Measurements from ENCODE around the gene TEKTIP1.
"Not testable (repeated sequence)": the region's sequence is repeated elsewhere in the genome, so short reads cannot be mapped to it uniquely, and the experiment has no call there.

Gene TEKTIP1

DNA sequence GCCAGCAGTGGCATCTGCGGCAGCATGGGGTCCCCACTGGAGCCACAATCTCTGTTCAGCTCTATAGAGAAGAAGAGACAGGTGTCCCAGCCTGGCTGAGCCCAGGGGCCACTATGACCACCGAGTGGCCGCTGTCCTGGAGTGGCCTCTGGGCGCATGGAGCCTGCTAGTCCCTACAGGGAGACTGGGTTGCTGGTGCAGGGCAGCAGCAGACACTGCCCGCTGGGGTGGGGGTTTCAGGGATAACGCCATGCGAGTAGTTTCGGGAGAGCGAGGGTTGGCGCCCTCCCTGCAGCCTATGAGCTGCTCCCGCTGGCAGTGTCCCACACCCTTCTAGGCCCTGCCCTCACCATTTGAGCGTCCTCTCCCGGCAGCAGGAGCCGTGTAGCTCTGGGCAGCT is 10.9 kb upstream of the TEKTIP1 start:
- Histone ChIP-seq H3K9ac (ENCODE audit: low read length) (no peak overlapping the region), H2AFZ (ENCODE audit: low read length) (no peak overlapping the region), H3K36me3 (ENCODE audit: insufficient read depth, low read length) (peaks cover 53% of the 10 kb centered on the region), H4K20me1 (ENCODE audit: insufficient read depth, low read length) (no peaks in the 10 kb centered on the region), H3K4me1 (ENCODE audit: insufficient read depth, low read length, severe bottlenecking) (no peaks in the 10 kb centered on the region), H3K9me2 (ENCODE audit: low read depth, low read length) (no peaks in the 10 kb centered on the region), H3K79me2 (ENCODE audit: insufficient read depth, low read length) (no peaks in the 10 kb centered on the region), H3K27me3 (ENCODE audit: insufficient read depth, low read length) (no peaks in the 10 kb centered on the region), H3K9me3 (ENCODE audit: low read length) (no peaks in the 10 kb centered on the region), H3K27ac (ENCODE audit: low read depth, low read length, poor library complexity, severe bottlenecking) (no peak overlapping the region), H3K4me2 (ENCODE audit: low read length) (no peak overlapping the region), H3K4me3 (ENCODE audit: low read depth, low read length, poor library complexity, severe bottlenecking) (no peak overlapping the region), H3F3A (ENCODE audit: insufficient read depth, low read length) (no peaks in the 10 kb centered on the region)
- TF ChIP-seq CTCF (IDR thresholded peaks at IDR 0.05; ENCODE audit: low read length) (no peak), EZH2 (IDR thresholded peaks at IDR 0.05; ENCODE audit: borderline replicate concordance, low read length) (no peak)

DNA sequence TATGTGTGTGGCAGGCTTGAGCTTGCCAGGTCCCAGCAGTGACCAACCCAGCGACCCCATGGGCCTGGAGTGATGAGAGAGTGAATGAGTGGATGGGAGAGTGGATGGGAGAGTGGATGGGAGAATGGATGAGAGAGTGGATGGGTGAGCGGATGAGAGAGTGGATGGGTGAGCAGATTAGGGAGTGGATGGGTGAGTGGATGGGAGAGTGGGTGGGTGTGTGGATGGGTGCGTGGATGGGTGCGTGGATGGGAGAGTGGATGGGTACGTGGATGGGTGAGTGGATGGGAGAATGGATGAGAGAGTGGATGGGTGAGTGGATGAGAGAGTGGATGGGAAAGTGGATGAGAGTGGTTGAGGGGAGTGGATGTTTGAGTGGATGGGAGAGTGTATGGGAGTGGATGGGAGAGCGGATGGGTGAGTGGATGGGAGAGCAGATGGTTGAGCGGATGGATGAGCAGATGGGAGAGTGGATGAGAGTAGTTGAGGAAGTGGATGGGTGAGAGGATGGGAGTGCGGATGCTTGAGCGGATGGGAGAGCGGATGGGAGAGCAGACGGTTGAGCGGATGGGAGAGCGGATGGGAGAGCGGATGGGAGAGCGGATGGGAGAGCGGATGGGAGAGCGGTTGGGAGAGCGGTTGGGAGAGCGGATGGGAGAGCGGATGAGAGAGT is 10.3 kb upstream of the TEKTIP1 start:
- Histone ChIP-seq H3K27ac (ENCODE audit: low read depth, low read length, poor library complexity, severe bottlenecking) (no peak overlapping the region), H3F3A (ENCODE audit: insufficient read depth, low read length) (no peaks in the 10 kb centered on the region), H3K36me3 (ENCODE audit: insufficient read depth, low read length) (peaks cover 59% of the 10 kb centered on the region), H3K9me3 (ENCODE audit: low read length) (no peaks in the 10 kb centered on the region), H3K9me2 (ENCODE audit: low read depth, low read length) (no peaks in the 10 kb centered on the region), H3K4me2 (ENCODE audit: low read length) (no peak overlapping the region), H3K4me3 (ENCODE audit: low read depth, low read length, poor library complexity, severe bottlenecking) (no peak overlapping the region), H2AFZ (ENCODE audit: low read length) (no peak overlapping the region), H3K9ac (ENCODE audit: low read length) (no peak overlapping the region), H3K79me2 (ENCODE audit: insufficient read depth, low read length) (no peaks in the 10 kb centered on the region), H3K4me1 (ENCODE audit: insufficient read depth, low read length, severe bottlenecking) (no peaks in the 10 kb centered on the region), H4K20me1 (ENCODE audit: insufficient read depth, low read length) (no peaks in the 10 kb centered on the region), H3K27me3 (ENCODE audit: insufficient read depth, low read length) (no peaks in the 10 kb centered on the region)
- TF ChIP-seq CTCF (IDR thresholded peaks at IDR 0.05; ENCODE audit: low read length) (no peak), EZH2 (IDR thresholded peaks at IDR 0.05; ENCODE audit: borderline replicate concordance, low read length) (no peak)

DNA sequence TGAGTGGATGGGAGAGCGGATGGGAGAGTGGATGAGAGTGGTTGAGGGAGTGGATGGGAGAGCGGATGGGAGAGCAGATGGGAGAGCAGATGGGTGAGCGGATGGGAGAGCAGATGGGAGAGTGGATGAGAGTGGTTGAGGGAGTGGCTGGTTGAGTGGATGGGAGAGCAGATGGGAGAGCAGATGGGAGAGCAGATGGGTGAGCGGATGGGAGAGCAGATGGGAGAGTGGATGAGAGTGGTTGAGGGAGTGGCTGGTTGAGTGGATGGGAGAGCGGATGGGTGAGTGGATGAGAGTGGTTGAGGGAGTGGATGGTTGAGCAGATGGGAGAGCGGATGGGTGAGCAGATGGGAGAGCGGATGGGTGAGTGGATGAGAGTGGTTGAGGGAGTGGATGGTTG is 9.7 kb upstream of the TEKTIP1 start:
- not testable (repeated sequence) for H3K4me3 ChIP-seq (ENCODE audit: low read depth, low read length, poor library complexity, severe bottlenecking); H3K27ac ChIP-seq (ENCODE audit: low read depth, low read length, poor library complexity, severe bottlenecking); H2AFZ ChIP-seq (ENCODE audit: low read length); H3K9me2 ChIP-seq (ENCODE audit: low read depth, low read length); H4K20me1 ChIP-seq (ENCODE audit: insufficient read depth, low read length); H3K79me2 ChIP-seq (ENCODE audit: insufficient read depth, low read length); H3F3A ChIP-seq (ENCODE audit: insufficient read depth, low read length); H3K4me2 ChIP-seq (ENCODE audit: low read length); H3K9ac ChIP-seq (ENCODE audit: low read length); H3K9me3 ChIP-seq (ENCODE audit: low read length); H3K27me3 ChIP-seq (ENCODE audit: insufficient read depth, low read length); H3K4me1 ChIP-seq (ENCODE audit: insufficient read depth, low read length, severe bottlenecking)
- peaks cover 58% of the 10 kb centered on the region for H3K36me3 ChIP-seq (ENCODE audit: insufficient read depth, low read length)

GRCh38 chr19:3530389-3530788 is 8.6 kb upstream of the TEKTIP1 start:
- H3K4me3 ChIP-seq (ENCODE audit: low read depth, low read length, poor library complexity, severe bottlenecking), result no peak overlapping the region
- no peaks in the 10 kb centered on the region for H3K79me2 ChIP-seq (ENCODE audit: insufficient read depth, low read length)
- H3K27me3 ChIP-seq (ENCODE audit: insufficient read depth, low read length), result no peaks in the 10 kb centered on the region
- no peaks in the 10 kb centered on the region for H3K9me3 ChIP-seq (ENCODE audit: low read length)
- TF ChIP-seq CTCF (IDR thresholded peaks at IDR 0.05; ENCODE audit: low read length), result no peak
- TF ChIP-seq EZH2 (IDR thresholded peaks at IDR 0.05; ENCODE audit: borderline replicate concordance, low read length), result no peak
- H3K27ac ChIP-seq (ENCODE audit: low read depth, low read length, poor library complexity, severe bottlenecking), result no peak overlapping the region
- no peaks in the 10 kb centered on the region for H3K9me2 ChIP-seq (ENCODE audit: low read depth, low read length)
- H2AFZ ChIP-seq (ENCODE audit: low read length), result no peak overlapping the region
- no peak overlapping the region for H3K4me2 ChIP-seq (ENCODE audit: low read length)
- H3K9ac ChIP-seq (ENCODE audit: low read length), result no peak overlapping the region
- no peaks in the 10 kb centered on the region for H3F3A ChIP-seq (ENCODE audit: insufficient read depth, low read length)
- no peaks in the 10 kb centered on the region for H3K4me1 ChIP-seq (ENCODE audit: insufficient read depth, low read length, severe bottlenecking)
- no peaks in the 10 kb centered on the region for H4K20me1 ChIP-seq (ENCODE audit: insufficient read depth, low read length)
- peaks cover 63% of the 10 kb centered on the region for H3K36me3 ChIP-seq (ENCODE audit: insufficient read depth, low read length)
